ENCODE results near the gene NADK2. TPM values are rescaled to one million over a fixed set of nuclear protein-coding genes. Genes with fewer than 3 reads are reported as not detected.

Gene NADK2
- total RNA-seq, 1 donor = 34.7 TPM

DNA sequence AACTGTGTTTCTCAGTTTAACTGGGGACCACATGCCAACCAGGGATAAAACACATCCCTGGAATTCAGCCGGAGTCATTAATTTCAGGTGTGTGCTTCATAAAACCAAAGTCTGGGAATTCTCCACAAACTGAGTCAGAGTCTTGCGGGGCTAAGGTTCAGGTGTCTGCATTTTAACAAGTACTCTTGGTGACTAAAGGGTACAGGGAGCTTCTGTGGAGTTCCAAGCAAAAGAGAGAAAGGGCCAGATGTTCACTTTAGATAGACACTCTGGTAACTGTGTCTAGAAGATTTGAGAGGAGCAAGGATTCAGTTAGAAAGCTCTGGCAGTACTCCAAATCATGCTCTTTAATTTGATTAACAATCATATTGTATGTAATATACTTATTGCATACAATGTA is 4.0 kb downstream of the NADK2 start:
- TF ChIP-seq, protein P1, sequence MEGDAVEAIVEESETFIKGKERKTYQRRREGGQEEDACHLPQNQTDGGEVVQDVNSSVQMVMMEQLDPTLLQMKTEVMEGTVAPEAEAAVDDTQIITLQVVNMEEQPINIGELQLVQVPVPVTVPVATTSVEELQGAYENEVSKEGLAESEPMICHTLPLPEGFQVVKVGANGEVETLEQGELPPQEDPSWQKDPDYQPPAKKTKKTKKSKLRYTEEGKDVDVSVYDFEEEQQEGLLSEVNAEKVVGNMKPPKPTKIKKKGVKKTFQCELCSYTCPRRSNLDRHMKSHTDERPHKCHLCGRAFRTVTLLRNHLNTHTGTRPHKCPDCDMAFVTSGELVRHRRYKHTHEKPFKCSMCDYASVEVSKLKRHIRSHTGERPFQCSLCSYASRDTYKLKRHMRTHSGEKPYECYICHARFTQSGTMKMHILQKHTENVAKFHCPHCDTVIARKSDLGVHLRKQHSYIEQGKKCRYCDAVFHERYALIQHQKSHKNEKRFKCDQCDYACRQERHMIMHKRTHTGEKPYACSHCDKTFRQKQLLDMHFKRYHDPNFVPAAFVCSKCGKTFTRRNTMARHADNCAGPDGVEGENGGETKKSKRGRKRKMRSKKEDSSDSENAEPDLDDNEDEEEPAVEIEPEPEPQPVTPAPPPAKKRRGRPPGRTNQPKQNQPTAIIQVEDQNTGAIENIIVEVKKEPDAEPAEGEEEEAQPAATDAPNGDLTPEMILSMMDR (IDR thresholded peaks at IDR 0.05; ENCODE audit: extremely low read depth, low read depth, low read length) = no peak
- no peaks in the 10 kb centered on the region for H3K27me3 ChIP-seq (ENCODE audit: insufficient read depth, low read length)
- H3K36me3 ChIP-seq (ENCODE audit: insufficient read depth, low read length) = no peaks in the 10 kb centered on the region
- H3K9me3 ChIP-seq (ENCODE audit: low read depth, low read length) = no peaks in the 10 kb centered on the region
- H3K4me3 ChIP-seq (ENCODE audit: insufficient read depth, low read length) = no peak overlapping the region
- no peak overlapping the region for H3K4me2 ChIP-seq (ENCODE audit: insufficient read depth, low read length)
- peaks cover 9% of the 10 kb centered on the region for H4K20me1 ChIP-seq (ENCODE audit: insufficient read depth, low read length)
- H3K4me1 ChIP-seq (ENCODE audit: insufficient read depth, low read length) = peaks cover 18% of the 10 kb centered on the region
- no peak for DNase-seq (ENCODE audit: insufficient read length, low spot score, missing footprints)
- no peak overlapping the region for H3K27ac ChIP-seq (ENCODE audit: low read depth, low read length)
- H2AFZ ChIP-seq (ENCODE audit: low read length) = no peak overlapping the region
- H3K79me2 ChIP-seq (ENCODE audit: insufficient read depth, low read length) = peaks cover 69% of the 10 kb centered on the region

DNA sequence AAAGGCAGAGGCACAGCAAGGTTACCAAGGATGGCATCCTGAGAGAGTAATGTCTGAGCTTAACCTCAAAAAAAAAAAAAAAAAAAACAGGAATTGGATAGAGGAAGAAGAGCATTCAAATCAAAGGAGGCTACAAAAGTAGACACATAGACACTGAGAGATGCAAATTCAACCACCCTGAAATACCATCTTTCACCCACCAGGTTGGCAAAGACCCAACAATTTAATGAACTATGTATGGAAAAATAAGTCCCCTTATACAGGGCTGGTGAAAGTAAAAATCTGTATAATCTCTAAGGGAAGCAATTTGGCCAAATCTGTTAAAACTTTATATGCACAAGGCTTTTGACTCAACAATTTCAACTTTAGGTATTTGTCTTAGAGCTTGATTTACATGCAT is 4.9 kb downstream of the NADK2 start:
- no peak overlapping the region for H3K4me3 ChIP-seq (ENCODE audit: insufficient read depth, low read length)
- TF ChIP-seq, protein P1 (IDR thresholded peaks at IDR 0.05; ENCODE audit: extremely low read depth, low read depth, low read length) = no peak
- no peak overlapping the region for H2AFZ ChIP-seq (ENCODE audit: low read length)
- H3K27ac ChIP-seq (ENCODE audit: low read depth, low read length) = no peak overlapping the region
- peaks cover 9% of the 10 kb centered on the region for H4K20me1 ChIP-seq (ENCODE audit: insufficient read depth, low read length)
- no peak for DNase-seq (ENCODE audit: insufficient read length, low spot score, missing footprints)
- H3K9me3 ChIP-seq (ENCODE audit: low read depth, low read length) = no peaks in the 10 kb centered on the region
- no peaks in the 10 kb centered on the region for H3K36me3 ChIP-seq (ENCODE audit: insufficient read depth, low read length)
- H3K4me2 ChIP-seq (ENCODE audit: insufficient read depth, low read length) = no peak overlapping the region
- H3K4me1 ChIP-seq (ENCODE audit: insufficient read depth, low read length) = peaks cover 18% of the 10 kb centered on the region
- H3K27me3 ChIP-seq (ENCODE audit: insufficient read depth, low read length) = no peaks in the 10 kb centered on the region
- H3K79me2 ChIP-seq (ENCODE audit: insufficient read depth, low read length) = peaks cover 76% of the 10 kb centered on the region

DNA sequence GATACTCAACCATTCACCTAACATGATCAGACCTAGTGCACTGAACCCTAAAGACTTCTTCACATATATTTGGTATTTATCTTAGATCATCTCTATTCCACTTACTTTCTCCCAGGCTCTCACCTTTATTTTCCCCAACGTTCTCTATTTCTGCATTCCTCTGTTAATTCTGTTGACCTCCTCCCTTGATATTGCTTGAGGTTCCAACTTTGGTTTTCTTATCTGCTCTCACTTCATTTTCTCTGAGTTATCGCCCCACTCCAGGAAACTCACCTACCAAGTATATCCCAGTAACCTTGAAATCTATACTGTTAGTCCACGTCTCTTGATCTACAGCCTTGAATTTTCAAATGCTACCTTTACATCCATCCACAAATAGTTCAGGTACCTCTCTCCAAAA is 9.2 kb downstream of the NADK2 start:
- Histone ChIP-seq H4K20me1 (ENCODE audit: insufficient read depth, low read length) (peaks cover 6% of the 10 kb centered on the region), H2AFZ (ENCODE audit: low read length) (no peak overlapping the region), H3K27ac (ENCODE audit: low read depth, low read length) (no peak overlapping the region), H3K9me3 (ENCODE audit: low read depth, low read length) (no peaks in the 10 kb centered on the region), H3K79me2 (ENCODE audit: insufficient read depth, low read length) (peaks cover 70% of the 10 kb centered on the region), H3K4me1 (ENCODE audit: insufficient read depth, low read length) (no peaks in the 10 kb centered on the region), H3K4me3 (ENCODE audit: insufficient read depth, low read length) (no peak overlapping the region), H3K4me2 (ENCODE audit: insufficient read depth, low read length) (no peak overlapping the region), H3K36me3 (ENCODE audit: insufficient read depth, low read length) (no peaks in the 10 kb centered on the region), H3K27me3 (ENCODE audit: insufficient read depth, low read length) (no peaks in the 10 kb centered on the region)
- DNase-seq (ENCODE audit: insufficient read length, low spot score, missing footprints) = no peak
- TF ChIP-seq, protein P1 (IDR thresholded peaks at IDR 0.05; ENCODE audit: extremely low read depth, low read depth, low read length) = no peak

DNA sequence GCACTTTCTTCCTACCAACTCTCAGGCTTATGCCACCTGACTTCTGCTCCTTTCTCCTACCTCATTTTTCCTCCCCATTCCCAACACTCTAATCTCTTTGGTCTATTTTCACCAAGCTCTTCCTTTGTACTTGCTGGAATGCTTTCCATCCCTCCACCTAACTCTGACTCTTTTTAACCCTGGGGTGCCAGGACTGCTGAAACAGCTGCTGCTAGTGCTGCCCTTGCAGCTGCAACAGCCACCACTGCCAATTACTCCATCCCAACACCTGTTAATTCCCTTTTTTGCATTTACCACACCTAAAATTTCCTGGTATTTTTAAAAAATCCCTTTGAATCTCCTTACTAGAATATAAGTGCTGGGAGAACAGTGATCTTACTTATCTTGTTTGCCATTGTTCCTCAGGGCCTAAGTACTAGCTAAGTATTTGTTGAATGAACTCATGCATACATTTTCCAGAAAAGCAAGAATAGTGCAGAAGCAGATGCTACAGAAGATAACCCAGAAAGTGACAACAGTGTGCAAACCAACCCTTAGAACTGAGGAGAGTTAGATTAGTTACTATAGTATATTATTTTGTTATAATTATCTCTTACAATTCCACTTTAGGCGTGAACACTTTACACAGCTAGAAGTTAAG is 11.5 kb downstream of the NADK2 start:
- Histone ChIP-seq H3K79me2 (ENCODE audit: insufficient read depth, low read length) (peaks cover 51% of the 10 kb centered on the region), H2AFZ (ENCODE audit: low read length) (no peak overlapping the region)

More for the DNA sequence above, 11.5 kb downstream of the NADK2 start:
- H3K4me1 ChIP-seq (ENCODE audit: insufficient read depth, low read length) = no peaks in the 10 kb centered on the region
- no peaks in the 10 kb centered on the region for H3K27me3 ChIP-seq (ENCODE audit: insufficient read depth, low read length)
- no peak overlapping the region for H3K4me2 ChIP-seq (ENCODE audit: insufficient read depth, low read length)
- TF ChIP-seq, protein P1 (IDR thresholded peaks at IDR 0.05; ENCODE audit: extremely low read depth, low read depth, low read length) = no peak
- no peak for DNase-seq (ENCODE audit: insufficient read length, low spot score, missing footprints)
- no peak overlapping the region for H3K27ac ChIP-seq (ENCODE audit: low read depth, low read length)
- H3K9me3 ChIP-seq (ENCODE audit: low read depth, low read length) = no peaks in the 10 kb centered on the region
- H3K4me3 ChIP-seq (ENCODE audit: insufficient read depth, low read length) = no peak overlapping the region
- peaks cover 9% of the 10 kb centered on the region for H3K36me3 ChIP-seq (ENCODE audit: insufficient read depth, low read length)
- peaks cover 5% of the 10 kb centered on the region for H4K20me1 ChIP-seq (ENCODE audit: insufficient read depth, low read length)

Measured in osteoblast (primary cell).